OCI-LY7 (cell line): ENCODE results near the gene TRNAU1AP.

Experiments
- CTCF ChIP-seq: fragments of 200-600 bp; sonication (generic); conservative IDR thresholded peaks from 2 replicates; pipeline ENCODE4 v1.5.1; 2014; ENCODE audit warnings: mild to moderate bottlenecking, antibody characterized with exemption, low read length, moderate library complexity, mixed read lengths
- EZH2phosphoT487 ChIP-seq: fragments of 200-600 bp; sonication (generic); IDR thresholded peaks from 2 replicates; pipeline ENCODE4 v1.6.1; 2018; ENCODE audit warnings: low read depth, borderline replicate concordance, mild to moderate bottlenecking, mixed run types, antibody characterized with exemption, low read length, moderate library complexity, mixed read lengths

GRCh38 chr1:28534671-28535070 is 18.2 kb upstream of the TRNAU1AP start:
- TF ChIP-seq CTCF (no peak), EZH2phosphoT487 (no peak)
